ENCODE measurements around the gene CLCN7. TPM values are rescaled to one million over a fixed set of nuclear protein-coding genes. Genes with fewer than 3 reads are reported as not detected.

The CLCN7 gene
- total RNA-seq, 1 donor from 2014 or later: 116 TPM

DNA sequence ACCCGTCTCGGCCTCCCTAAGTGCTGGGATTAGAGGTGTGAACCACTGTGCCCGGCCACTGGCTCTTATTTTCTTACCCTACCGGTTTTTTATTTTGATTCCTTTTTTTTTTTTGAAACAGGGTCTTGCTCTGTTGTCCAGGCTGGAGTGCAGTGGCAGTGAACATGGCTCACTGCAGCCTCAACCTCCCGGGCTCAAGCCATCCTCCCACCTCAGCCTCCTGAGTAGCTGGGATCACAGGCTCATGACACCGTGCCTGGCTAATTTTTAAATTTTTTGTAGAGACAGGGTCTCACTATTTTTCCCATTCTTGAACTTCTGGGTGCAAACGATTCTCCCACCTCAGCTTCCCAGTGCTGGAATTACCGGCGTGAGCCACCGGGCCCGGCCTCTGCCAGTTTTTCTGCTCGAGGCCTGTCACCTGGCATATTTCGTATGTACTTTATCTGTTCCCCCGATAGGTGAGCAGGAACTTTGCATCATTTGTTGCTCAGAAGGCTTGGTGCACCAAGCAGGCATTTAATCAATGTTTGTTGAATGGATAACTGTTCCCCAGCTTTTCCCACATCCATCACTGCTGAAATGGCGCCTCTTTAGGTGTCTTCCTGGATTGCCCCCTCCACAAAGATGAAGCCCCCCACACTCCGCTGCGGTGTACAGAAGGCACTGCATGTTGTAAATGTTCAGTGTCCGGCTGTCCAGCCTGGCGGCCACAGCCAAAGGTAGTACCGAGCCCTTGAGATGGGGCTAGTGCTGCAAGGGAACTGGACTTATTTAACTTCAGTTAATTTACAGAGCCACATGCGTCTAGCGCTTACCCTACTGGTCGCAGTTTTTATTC lies 17.5 kb upstream of the CLCN7 start:
- H3K36me3 ChIP-seq (ENCODE audit: control insufficient read depth, insufficient read depth, low read length): no peaks in the 10 kb centered on the region

DNA sequence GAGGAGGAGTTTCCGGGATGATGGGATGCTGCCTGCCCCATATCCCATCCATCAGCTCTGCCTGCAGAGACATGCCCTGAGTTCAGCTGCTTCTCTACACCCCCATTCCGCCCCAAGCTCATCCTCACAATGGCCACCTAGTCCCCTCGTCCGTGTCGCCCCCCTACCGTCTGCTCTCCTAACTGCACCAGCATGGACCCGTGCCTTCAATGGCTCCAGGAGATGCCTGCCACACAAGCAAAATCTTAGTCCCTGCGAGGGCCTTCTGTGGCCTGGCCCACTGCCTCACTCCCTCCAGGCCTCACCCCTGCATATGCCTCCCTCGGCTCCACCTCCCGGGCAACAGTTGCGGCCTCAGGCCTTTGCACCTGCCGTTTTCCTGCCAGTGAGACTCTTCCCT lies 16.5 kb upstream of the CLCN7 start:
- Histone ChIP-seq H3K4me3 (ENCODE audit: low read depth, low read length) (no peak overlapping the region), H3K36me3 (ENCODE audit: control insufficient read depth, insufficient read depth, low read length) (no peaks in the 10 kb centered on the region), H3K27me3 (ENCODE audit: control insufficient read depth, insufficient read depth, low read length) (no peaks in the 10 kb centered on the region)
- TF ChIP-seq CTCF (IDR thresholded peaks at IDR 0.05; ENCODE audit: insufficient read depth, low read length, poor library complexity, severe bottlenecking): no peak
- DNase-seq (ENCODE audit: low read depth): no peak

More for the DNA sequence above, 17.5 kb upstream of the CLCN7 start:
- TF ChIP-seq CTCF (IDR thresholded peaks at IDR 0.05; ENCODE audit: insufficient read depth, low read length, poor library complexity, severe bottlenecking): no peak
- Histone ChIP-seq H3K27me3 (ENCODE audit: control insufficient read depth, insufficient read depth, low read length) (no peaks in the 10 kb centered on the region), H3K4me3 (ENCODE audit: low read depth, low read length) (peak overlapping the region; percentile 85)
- no peak for DNase-seq (ENCODE audit: low read depth)

DNA sequence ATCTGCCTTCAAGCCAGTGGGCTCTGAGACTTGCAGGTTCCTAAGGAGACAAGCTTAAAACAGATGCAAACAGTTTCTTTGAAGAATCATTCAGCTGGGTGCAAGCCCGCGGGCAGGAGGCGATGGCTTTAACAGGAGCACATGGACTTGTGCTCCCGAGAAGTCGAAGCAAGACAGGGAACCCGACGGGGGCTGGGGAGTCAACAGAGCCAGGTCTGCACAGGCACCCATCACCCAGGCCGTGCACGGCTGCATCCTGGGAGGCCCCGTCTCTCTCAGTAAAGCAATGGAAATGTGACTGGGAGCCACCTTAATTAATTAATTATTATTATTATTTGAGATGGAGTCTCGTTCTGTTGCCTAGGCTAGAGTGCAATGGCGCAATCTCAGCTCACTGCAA lies 14.2 kb upstream of the CLCN7 start:
- TF ChIP-seq CTCF (IDR thresholded peaks at IDR 0.05; ENCODE audit: insufficient read depth, low read length, poor library complexity, severe bottlenecking): no peak
- Histone ChIP-seq H3K27me3 (ENCODE audit: control insufficient read depth, insufficient read depth, low read length) (no peaks in the 10 kb centered on the region), H3K4me3 (ENCODE audit: low read depth, low read length) (no peak overlapping the region), H3K36me3 (ENCODE audit: control insufficient read depth, insufficient read depth, low read length) (no peaks in the 10 kb centered on the region)
- DNase-seq (ENCODE audit: low read depth): no peak

DNA sequence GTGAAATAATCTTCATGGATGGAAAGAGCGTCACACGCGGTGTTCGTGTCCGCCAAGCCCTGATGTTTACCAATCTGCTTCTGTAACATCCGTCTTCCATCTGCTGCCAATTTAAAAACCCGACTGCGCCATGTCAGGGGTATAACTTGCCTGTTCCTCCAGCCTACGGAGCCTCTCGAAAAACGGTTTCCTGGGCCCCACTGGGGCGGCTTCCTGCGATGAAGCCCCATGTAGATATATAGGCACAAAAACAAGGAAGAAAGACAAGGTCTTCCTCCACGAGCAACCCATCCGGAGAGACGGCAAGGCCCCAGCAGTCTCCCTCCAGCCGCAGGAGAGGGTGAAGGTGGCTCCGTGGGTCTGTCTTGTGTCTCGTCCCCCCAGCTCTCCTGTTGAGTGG lies 13.8 kb upstream of the CLCN7 start, which contains the start of gene PTX4:
Gene PTX4 (minus strand): TSS at position 326 of the 400 bp plus-strand sequence. CDS start 35 bp downstream, at position 291.
- H3K27me3 ChIP-seq (ENCODE audit: control insufficient read depth, insufficient read depth, low read length): no peaks in the 10 kb centered on the region
- H3K36me3 ChIP-seq (ENCODE audit: control insufficient read depth, insufficient read depth, low read length): no peaks in the 10 kb centered on the region
- no peak for DNase-seq (ENCODE audit: low read depth)
- H3K4me3 ChIP-seq (ENCODE audit: low read depth, low read length): no peak within 1 kb of the TSS
- TF ChIP-seq CTCF (IDR thresholded peaks at IDR 0.05; ENCODE audit: insufficient read depth, low read length, poor library complexity, severe bottlenecking): no peak

- no peak for TF ChIP-seq CTCF (IDR thresholded peaks at IDR 0.05; ENCODE audit: insufficient read depth, low read length, poor library complexity, severe bottlenecking)
- Histone ChIP-seq H3K36me3 (ENCODE audit: control insufficient read depth, insufficient read depth, low read length) (no peaks in the 10 kb centered on the region), H3K27me3 (ENCODE audit: control insufficient read depth, insufficient read depth, low read length) (no peaks in the 10 kb centered on the region), H3K4me3 (ENCODE audit: low read depth, low read length) (no peak overlapping the region)
- DNase-seq (ENCODE audit: low read depth): no peak
Measured at GRCh38 chr16:1488054-1488601, 13.3 kb upstream of the CLCN7 start.

Data from kidney epithelial cell (primary cell).